H1 (cell line): ENCODE measurements around the gene CGNL1.

Experiments
- CREB1 ChIP-seq: IDR thresholded peaks from 2 replicates; pipeline ENCODE4 v1.6.1; 2012; ENCODE audit warnings: inconsistent platforms
- CTBP2 ChIP-seq: IDR thresholded peaks from 2 replicates; pipeline ENCODE4 v1.7.0; 2011; ENCODE audit warnings: borderline replicate concordance, mild to moderate bottlenecking, moderate library complexity, mixed read lengths, low read length; ENCODE audit not compliant: insufficient read depth, insufficient read length
- EGR1 ChIP-seq: IDR thresholded peaks from 2 replicates; pipeline ENCODE4 v1.6.1; 2011; ENCODE audit warnings: low read depth, low read length, borderline replicate concordance
- EP300 ChIP-seq, 2 experiments: IDR thresholded peaks; 1 replicate in 1 of 2; 2 replicates in 1 of 2; pipeline ENCODE4 v1.6.1; 2011 to 2012; ENCODE audit warnings: low read depth in 2 of 2, low read length in 2 of 2, mild to moderate bottlenecking in 2 of 2, borderline replicate concordance in 1 of 2, inconsistent platforms in 1 of 2, moderate library complexity in 1 of 2
- EZH2 ChIP-seq: fragments of 200-600 bp; sonication (generic); IDR thresholded peaks from 2 replicates; pipeline ENCODE4 v1.7.1; 2012; ENCODE audit warnings: low read depth, mild to moderate bottlenecking, moderate library complexity, low read length, inconsistent platforms; ENCODE audit not compliant: severe bottlenecking
- FOSL1 ChIP-seq: IDR thresholded peaks from 2 replicates; pipeline ENCODE4 v1.6.1; 2011; ENCODE audit warnings: mild to moderate bottlenecking, low read depth, low read length, moderate library complexity; ENCODE audit not compliant: insufficient read depth
- POLR2A ChIP-seq, 2 experiments: IDR thresholded peaks; 1 replicate in 1 of 2; 2 replicates in 1 of 2; pipeline ENCODE4 v1.6.1; 2011; ENCODE audit warnings: low read depth in 2 of 2, low read length in 2 of 2, mild to moderate bottlenecking in 2 of 2; ENCODE audit errors: control extremely low read depth in 1 of 2
- RAD21 ChIP-seq, 2 experiments: IDR thresholded peaks in 1 of 2; conservative IDR thresholded peaks in 1 of 2; 2 replicates each; pipeline ENCODE4 v1.6.1; 2011; ENCODE audit warnings: low read depth in 2 of 2, low read length in 2 of 2, improper control_type of control experiment in 1 of 2, inconsistent platforms in 1 of 2, mild to moderate bottlenecking in 1 of 2, moderate library complexity in 1 of 2
- RFX5 ChIP-seq: IDR thresholded peaks from 2 replicates; pipeline ENCODE4 v1.6.1; 2011; ENCODE audit warnings: low read depth, low read length, improper control_type of control experiment, borderline replicate concordance
- ZNF274 ChIP-seq: IDR thresholded peaks from 2 replicates; pipeline ENCODE4 v1.7.0; 2012; ENCODE audit warnings: low read length, borderline replicate concordance; ENCODE audit errors: extremely low read depth
- TF ChIP-seq, protein P1 (sequence below): fragments of 300-600 bp; sonication (generic); IDR thresholded peaks from 2 replicates; pipeline ENCODE4 v1.7.1; 2012; ENCODE audit warnings: low read length, moderate library complexity, mild to moderate bottlenecking, inconsistent platforms; ENCODE audit not compliant: insufficient replicate concordance
- TF ChIP-seq, protein P2 (sequence below), 3 experiments: IDR thresholded peaks; 1 replicate in 2 of 3; 2 replicates in 1 of 3; pipeline versions ENCODE4 v1.5.1 to v1.6.1; 2011; ENCODE audit warnings: low read length in 3 of 3, mild to moderate bottlenecking in 3 of 3, inconsistent platforms in 2 of 3, low read depth in 1 of 3, moderate library complexity in 1 of 3; ENCODE audit not compliant: insufficient read depth in 1 of 3; ENCODE audit errors: control extremely low read depth in 1 of 3
- TF ChIP-seq, protein P3 (sequence below): IDR thresholded peaks from 2 replicates; pipeline ENCODE4 v1.6.1; 2011; ENCODE audit warnings: low read depth, mild to moderate bottlenecking, low read length; ENCODE audit not compliant: insufficient read depth

DNA sequence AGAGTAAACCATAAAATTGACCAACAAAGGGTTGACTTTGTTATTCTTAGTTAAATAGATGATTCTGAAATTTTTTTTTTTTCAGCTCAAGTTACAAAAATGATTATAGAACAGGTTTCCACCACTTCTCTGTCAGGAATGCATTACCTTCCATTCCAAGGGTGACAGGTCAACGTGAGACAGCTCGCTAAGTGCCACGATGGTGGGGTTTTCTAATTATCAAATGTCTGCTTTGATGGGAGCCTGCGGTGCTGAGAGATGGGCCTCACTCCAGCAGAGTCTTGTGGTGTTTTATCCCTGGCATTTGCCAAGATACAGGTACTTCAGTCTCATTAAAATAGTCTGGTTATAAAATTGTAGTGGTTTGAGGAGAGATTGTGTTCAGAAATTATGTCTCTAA, 80.3 kb downstream of the CGNL1 start:
- TF ChIP-seq, protein P1, sequence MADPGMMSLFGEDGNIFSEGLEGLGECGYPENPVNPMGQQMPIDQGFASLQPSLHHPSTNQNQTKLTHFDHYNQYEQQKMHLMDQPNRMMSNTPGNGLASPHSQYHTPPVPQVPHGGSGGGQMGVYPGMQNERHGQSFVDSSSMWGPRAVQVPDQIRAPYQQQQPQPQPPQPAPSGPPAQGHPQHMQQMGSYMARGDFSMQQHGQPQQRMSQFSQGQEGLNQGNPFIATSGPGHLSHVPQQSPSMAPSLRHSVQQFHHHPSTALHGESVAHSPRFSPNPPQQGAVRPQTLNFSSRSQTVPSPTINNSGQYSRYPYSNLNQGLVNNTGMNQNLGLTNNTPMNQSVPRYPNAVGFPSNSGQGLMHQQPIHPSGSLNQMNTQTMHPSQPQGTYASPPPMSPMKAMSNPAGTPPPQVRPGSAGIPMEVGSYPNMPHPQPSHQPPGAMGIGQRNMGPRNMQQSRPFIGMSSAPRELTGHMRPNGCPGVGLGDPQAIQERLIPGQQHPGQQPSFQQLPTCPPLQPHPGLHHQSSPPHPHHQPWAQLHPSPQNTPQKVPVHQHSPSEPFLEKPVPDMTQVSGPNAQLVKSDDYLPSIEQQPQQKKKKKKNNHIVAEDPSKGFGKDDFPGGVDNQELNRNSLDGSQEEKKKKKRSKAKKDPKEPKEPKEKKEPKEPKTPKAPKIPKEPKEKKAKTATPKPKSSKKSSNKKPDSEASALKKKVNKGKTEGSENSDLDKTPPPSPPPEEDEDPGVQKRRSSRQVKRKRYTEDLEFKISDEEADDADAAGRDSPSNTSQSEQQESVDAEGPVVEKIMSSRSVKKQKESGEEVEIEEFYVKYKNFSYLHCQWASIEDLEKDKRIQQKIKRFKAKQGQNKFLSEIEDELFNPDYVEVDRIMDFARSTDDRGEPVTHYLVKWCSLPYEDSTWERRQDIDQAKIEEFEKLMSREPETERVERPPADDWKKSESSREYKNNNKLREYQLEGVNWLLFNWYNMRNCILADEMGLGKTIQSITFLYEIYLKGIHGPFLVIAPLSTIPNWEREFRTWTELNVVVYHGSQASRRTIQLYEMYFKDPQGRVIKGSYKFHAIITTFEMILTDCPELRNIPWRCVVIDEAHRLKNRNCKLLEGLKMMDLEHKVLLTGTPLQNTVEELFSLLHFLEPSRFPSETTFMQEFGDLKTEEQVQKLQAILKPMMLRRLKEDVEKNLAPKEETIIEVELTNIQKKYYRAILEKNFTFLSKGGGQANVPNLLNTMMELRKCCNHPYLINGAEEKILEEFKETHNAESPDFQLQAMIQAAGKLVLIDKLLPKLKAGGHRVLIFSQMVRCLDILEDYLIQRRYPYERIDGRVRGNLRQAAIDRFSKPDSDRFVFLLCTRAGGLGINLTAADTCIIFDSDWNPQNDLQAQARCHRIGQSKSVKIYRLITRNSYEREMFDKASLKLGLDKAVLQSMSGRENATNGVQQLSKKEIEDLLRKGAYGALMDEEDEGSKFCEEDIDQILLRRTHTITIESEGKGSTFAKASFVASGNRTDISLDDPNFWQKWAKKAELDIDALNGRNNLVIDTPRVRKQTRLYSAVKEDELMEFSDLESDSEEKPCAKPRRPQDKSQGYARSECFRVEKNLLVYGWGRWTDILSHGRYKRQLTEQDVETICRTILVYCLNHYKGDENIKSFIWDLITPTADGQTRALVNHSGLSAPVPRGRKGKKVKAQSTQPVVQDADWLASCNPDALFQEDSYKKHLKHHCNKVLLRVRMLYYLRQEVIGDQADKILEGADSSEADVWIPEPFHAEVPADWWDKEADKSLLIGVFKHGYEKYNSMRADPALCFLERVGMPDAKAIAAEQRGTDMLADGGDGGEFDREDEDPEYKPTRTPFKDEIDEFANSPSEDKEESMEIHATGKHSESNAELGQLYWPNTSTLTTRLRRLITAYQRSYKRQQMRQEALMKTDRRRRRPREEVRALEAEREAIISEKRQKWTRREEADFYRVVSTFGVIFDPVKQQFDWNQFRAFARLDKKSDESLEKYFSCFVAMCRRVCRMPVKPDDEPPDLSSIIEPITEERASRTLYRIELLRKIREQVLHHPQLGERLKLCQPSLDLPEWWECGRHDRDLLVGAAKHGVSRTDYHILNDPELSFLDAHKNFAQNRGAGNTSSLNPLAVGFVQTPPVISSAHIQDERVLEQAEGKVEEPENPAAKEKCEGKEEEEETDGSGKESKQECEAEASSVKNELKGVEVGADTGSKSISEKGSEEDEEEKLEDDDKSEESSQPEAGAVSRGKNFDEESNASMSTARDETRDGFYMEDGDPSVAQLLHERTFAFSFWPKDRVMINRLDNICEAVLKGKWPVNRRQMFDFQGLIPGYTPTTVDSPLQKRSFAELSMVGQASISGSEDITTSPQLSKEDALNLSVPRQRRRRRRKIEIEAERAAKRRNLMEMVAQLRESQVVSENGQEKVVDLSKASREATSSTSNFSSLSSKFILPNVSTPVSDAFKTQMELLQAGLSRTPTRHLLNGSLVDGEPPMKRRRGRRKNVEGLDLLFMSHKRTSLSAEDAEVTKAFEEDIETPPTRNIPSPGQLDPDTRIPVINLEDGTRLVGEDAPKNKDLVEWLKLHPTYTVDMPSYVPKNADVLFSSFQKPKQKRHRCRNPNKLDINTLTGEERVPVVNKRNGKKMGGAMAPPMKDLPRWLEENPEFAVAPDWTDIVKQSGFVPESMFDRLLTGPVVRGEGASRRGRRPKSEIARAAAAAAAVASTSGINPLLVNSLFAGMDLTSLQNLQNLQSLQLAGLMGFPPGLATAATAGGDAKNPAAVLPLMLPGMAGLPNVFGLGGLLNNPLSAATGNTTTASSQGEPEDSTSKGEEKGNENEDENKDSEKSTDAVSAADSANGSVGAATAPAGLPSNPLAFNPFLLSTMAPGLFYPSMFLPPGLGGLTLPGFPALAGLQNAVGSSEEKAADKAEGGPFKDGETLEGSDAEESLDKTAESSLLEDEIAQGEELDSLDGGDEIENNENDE, result no peak
- TF ChIP-seq RAD21 (IDR thresholded peaks at IDR 0.05 in 1 of 2, conservative IDR thresholded peaks at IDR 0.05 in 1 of 2; ENCODE audit: low read depth in 2 of 2, low read length in 2 of 2) (no peak), CTBP2 (no peak), CREB1 (no peak), EZH2 (no peak), ZNF274 (no peak), EGR1 (no peak), RFX5 (no peak), EP300 (IDR thresholded peaks at IDR 0.05; ENCODE audit: borderline replicate concordance in 1 of 2, low read depth in 2 of 2, low read length in 2 of 2) (no peak), FOSL1 (no peak), POLR2A (IDR thresholded peaks at IDR 0.05; ENCODE audit: control extremely low read depth in 1 of 2, low read depth in 2 of 2, low read length in 2 of 2) (no peak)
- TF ChIP-seq, protein P2, sequence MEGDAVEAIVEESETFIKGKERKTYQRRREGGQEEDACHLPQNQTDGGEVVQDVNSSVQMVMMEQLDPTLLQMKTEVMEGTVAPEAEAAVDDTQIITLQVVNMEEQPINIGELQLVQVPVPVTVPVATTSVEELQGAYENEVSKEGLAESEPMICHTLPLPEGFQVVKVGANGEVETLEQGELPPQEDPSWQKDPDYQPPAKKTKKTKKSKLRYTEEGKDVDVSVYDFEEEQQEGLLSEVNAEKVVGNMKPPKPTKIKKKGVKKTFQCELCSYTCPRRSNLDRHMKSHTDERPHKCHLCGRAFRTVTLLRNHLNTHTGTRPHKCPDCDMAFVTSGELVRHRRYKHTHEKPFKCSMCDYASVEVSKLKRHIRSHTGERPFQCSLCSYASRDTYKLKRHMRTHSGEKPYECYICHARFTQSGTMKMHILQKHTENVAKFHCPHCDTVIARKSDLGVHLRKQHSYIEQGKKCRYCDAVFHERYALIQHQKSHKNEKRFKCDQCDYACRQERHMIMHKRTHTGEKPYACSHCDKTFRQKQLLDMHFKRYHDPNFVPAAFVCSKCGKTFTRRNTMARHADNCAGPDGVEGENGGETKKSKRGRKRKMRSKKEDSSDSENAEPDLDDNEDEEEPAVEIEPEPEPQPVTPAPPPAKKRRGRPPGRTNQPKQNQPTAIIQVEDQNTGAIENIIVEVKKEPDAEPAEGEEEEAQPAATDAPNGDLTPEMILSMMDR (IDR thresholded peaks at IDR 0.05; ENCODE audit: control extremely low read depth in 1 of 3, insufficient read depth in 1 of 3, low read depth in 1 of 3, low read length in 3 of 3), result no peak
- TF ChIP-seq, protein P3, sequence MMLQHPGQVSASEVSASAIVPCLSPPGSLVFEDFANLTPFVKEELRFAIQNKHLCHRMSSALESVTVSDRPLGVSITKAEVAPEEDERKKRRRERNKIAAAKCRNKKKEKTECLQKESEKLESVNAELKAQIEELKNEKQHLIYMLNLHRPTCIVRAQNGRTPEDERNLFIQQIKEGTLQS, result no peak
